ENCODE data around the gene PARVB.

The PARVB gene

DNA sequence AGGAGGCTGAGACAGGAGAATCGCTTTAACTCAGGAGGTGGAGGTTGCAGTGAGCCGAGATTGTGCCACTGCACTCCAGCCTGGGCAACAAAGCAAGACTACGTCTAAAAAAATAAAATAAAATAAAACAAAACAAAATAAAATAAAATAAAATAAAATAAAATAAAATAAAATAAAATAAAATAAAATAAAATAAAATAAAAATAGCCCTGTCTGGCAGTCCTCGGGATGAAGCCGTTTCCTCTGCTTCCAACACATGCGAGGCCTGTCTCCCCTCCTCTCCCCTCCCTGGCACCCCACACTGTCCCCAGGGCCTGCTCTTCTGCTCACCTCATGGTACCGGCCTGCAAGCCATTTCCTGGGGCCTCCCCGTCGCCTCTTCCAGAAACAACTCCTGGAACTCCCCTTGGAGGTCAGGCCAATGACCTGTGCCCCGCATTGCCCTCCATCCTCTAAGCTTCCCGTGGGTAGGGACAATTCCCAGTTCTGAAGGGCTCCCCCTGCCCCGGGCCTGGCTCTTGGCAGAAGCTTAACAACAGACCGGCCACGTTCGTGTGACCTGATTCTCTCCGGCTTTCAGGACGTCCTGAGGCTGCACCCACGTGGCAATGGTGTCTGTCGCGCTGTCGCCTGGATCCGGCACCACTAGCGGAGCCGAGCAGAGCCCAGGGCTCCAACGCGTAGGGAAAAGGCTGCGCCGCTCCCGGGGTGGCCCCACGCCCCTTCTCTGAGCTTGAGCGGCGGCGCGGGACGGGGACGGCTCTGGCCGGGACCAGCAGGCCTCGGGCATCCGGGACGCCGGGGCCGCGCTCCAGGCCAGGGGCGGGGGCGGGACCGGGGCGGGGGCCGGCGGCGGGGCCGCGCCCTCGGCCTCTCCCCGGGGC lies 456 bp upstream of the PARVB start (continued):
- TF ChIP-seq, protein P1, sequence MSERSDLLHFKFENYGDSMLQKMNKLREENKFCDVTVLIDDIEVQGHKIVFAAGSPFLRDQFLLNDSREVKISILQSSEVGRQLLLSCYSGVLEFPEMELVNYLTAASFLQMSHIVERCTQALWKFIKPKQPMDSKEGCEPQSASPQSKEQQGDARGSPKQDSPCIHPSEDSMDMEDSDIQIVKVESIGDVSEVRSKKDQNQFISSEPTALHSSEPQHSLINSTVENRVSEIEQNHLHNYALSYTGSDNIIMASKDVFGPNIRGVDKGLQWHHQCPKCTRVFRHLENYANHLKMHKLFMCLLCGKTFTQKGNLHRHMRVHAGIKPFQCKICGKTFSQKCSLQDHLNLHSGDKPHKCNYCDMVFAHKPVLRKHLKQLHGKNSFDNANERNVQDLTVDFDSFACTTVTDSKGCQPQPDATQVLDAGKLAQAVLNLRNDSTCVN (tag by site-specific recombination; optimal IDR thresholded peaks at IDR 0.05), result peak; percentile 55

DNA sequence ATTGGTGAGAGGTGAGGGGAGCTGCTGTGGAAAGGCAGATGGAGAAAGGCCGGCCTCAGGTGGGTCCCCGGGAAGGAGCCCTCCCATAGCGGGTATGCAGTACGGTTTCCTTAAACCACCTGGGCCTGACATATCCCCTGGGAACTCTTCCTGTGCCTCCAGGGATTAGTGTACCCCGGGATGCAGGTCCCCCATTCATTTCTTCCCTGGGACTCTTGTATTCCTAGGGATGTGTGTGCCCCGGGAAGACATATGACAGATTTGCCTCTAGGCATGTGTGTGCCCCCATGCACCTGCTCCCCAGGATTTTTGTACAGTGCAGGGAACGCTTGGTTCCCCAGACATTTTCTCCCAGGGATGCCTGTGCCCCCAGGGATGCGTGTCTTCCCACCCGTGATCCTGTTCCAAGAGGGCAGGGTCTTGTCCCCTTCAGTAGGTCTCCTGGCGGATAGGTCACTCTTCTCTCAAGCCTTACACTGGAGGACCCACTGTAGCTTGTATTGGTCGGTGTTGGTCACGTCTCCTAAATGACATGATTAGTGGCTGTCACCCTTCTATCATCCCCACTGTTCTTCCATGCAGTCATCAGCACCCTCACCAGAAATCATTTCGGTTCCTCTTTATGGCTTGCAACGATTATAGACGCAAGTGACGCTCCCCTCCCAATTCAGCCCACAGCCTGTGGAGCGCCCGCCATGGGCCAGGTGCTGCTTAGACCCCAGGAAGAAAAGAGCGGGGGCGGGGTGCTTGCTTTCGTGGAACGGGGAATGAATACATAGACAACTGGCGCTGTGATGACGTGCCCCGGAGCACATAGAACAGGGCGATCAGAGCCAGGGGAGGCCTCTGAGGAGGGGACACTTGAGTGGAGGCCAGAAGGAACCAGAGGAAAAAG lies 1.3 kb downstream of the PARVB start:
- H3K27ac ChIP-seq (ENCODE audit: extremely low read depth, low read depth, low read length), result no peak overlapping the region
- no peaks in the 10 kb centered on the region for H3K9me3 ChIP-seq (ENCODE audit: control insufficient read depth, insufficient read depth, low read depth, low read length)
- H3K4me1 ChIP-seq (ENCODE audit: control insufficient read depth, insufficient read depth, low read length), result peaks cover 8% of the 10 kb centered on the region
- no peak for TF ChIP-seq TRIM28 (IDR thresholded peaks at IDR 0.05; ENCODE audit: borderline replicate concordance, low read length)
- TF ChIP-seq ZNF433 (tag by site-specific recombination; IDR thresholded peaks at IDR 0.05; ENCODE audit: low read depth), result no peak
- no peak for TF ChIP-seq ZFHX2 (tag by site-specific recombination; conservative IDR thresholded peaks at IDR 0.05)
- no peak for TF ChIP-seq ZNF660 (tag by site-specific recombination; IDR thresholded peaks at IDR 0.05)
- TF ChIP-seq ZNF785 (tag by site-specific recombination; IDR thresholded peaks at IDR 0.05), result no peak
- no peak for TF ChIP-seq ZNF658 (tag by site-specific recombination; IDR thresholded peaks at IDR 0.05)
- TF ChIP-seq GLI2 (tag by site-specific recombination; IDR thresholded peaks at IDR 0.05; ENCODE audit: borderline replicate concordance, low read depth), result no peak
- TF ChIP-seq HOXA7 (CRISPR knock-in tag; IDR thresholded peaks at IDR 0.05; ENCODE audit: borderline replicate concordance), result no peak
- H3K36me3 ChIP-seq (ENCODE audit: control insufficient read depth in 2 of 2, insufficient read depth in 1 of 2, low read length in 2 of 2), result no peaks in the 10 kb centered on the region
- ChIA-PET CTCF (interaction anchor here (0.6 kb wide), 1 partner anchor 21 kb away, joined by 3 read pairs; no protein-coding TSS in a partner anchor), POLR2A (no interaction called here)
- H3K4me3 ChIP-seq (ENCODE audit: low read depth, low read length), result no peak overlapping the region

DNA sequence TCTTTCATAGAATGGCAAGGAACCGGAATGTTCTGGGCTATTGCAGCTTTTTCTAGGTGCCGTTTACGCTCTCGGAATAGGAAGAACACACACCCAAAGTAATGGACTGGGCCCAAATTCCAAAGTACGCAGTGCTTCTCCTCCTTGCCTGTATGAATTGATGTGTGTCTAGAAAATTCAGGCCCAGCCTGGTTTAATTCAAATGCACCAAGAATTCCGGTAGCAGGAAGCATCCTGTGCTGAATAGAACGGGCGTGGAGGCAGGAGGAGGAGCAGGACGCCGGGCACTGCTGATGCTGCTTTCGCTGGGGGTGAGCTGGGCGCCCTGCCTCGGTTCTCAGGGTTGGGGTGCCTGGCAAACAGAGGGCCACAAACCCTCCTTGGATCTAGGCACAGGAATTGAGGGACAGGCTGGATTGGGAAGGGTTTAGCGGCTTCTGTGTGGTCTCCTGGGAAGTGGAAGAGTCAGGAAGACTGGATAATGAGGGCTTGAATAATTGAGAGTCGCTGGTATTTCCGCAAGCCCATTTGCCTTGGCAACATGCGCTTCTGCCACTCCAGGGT lies 2.0 kb downstream of the PARVB start:
- Histone ChIP-seq H3K9me3 (ENCODE audit: control insufficient read depth, insufficient read depth, low read depth, low read length) (no peaks in the 10 kb centered on the region), H3K36me3 (ENCODE audit: control insufficient read depth in 2 of 2, insufficient read depth in 1 of 2, low read length in 2 of 2) (no peaks in the 10 kb centered on the region), H3K4me1 (ENCODE audit: control insufficient read depth, insufficient read depth, low read length) (peaks cover 8% of the 10 kb centered on the region), H3K27ac (ENCODE audit: extremely low read depth, low read depth, low read length) (no peak overlapping the region), H3K4me3 (ENCODE audit: low read depth, low read length) (no peak overlapping the region)
- ChIA-PET POLR2A (no interaction called here), CTCF (interaction anchor here (0.6 kb wide), 1 partner anchor 21 kb away, joined by 3 read pairs; no protein-coding TSS in a partner anchor)
- TF ChIP-seq ZNF157 (tag by site-specific recombination; IDR thresholded peaks at IDR 0.05) (no peak), BCL11B (tag by site-specific recombination; IDR thresholded peaks at IDR 0.05; ENCODE audit: low read depth) (no peak), ZEB2 (tag by site-specific recombination; IDR thresholded peaks at IDR 0.05) (no peak), GLIS2 (tag by site-specific recombination; IDR thresholded peaks at IDR 0.05) (no peak), ZNF23 (tag by site-specific recombination; IDR thresholded peaks at IDR 0.05; ENCODE audit: borderline replicate concordance) (no peak), ZNF292 (tag by site-specific recombination; IDR thresholded peaks at IDR 0.05; ENCODE audit: borderline replicate concordance, low read depth) (no peak), FEZF1 (tag by site-specific recombination; IDR thresholded peaks at IDR 0.05) (no peak), KLF10 (tag by site-specific recombination; IDR thresholded peaks at IDR 0.05) (no peak), KLF7 (tag by site-specific recombination; IDR thresholded peaks at IDR 0.05; ENCODE audit: borderline replicate concordance) (no peak)
- TF ChIP-seq, protein P2, sequence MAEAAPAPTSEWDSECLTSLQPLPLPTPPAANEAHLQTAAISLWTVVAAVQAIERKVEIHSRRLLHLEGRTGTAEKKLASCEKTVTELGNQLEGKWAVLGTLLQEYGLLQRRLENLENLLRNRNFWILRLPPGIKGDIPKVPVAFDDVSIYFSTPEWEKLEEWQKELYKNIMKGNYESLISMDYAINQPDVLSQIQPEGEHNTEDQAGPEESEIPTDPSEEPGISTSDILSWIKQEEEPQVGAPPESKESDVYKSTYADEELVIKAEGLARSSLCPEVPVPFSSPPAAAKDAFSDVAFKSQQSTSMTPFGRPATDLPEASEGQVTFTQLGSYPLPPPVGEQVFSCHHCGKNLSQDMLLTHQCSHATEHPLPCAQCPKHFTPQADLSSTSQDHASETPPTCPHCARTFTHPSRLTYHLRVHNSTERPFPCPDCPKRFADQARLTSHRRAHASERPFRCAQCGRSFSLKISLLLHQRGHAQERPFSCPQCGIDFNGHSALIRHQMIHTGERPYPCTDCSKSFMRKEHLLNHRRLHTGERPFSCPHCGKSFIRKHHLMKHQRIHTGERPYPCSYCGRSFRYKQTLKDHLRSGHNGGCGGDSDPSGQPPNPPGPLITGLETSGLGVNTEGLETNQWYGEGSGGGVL (tag by site-specific recombination; IDR thresholded peaks at IDR 0.05), result no peak
- TF ChIP-seq, protein P3, sequence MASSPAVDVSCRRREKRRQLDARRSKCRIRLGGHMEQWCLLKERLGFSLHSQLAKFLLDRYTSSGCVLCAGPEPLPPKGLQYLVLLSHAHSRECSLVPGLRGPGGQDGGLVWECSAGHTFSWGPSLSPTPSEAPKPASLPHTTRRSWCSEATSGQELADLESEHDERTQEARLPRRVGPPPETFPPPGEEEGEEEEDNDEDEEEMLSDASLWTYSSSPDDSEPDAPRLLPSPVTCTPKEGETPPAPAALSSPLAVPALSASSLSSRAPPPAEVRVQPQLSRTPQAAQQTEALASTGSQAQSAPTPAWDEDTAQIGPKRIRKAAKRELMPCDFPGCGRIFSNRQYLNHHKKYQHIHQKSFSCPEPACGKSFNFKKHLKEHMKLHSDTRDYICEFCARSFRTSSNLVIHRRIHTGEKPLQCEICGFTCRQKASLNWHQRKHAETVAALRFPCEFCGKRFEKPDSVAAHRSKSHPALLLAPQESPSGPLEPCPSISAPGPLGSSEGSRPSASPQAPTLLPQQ (tag by site-specific recombination; IDR thresholded peaks at IDR 0.05), result no peak
- TF ChIP-seq, protein P4, sequence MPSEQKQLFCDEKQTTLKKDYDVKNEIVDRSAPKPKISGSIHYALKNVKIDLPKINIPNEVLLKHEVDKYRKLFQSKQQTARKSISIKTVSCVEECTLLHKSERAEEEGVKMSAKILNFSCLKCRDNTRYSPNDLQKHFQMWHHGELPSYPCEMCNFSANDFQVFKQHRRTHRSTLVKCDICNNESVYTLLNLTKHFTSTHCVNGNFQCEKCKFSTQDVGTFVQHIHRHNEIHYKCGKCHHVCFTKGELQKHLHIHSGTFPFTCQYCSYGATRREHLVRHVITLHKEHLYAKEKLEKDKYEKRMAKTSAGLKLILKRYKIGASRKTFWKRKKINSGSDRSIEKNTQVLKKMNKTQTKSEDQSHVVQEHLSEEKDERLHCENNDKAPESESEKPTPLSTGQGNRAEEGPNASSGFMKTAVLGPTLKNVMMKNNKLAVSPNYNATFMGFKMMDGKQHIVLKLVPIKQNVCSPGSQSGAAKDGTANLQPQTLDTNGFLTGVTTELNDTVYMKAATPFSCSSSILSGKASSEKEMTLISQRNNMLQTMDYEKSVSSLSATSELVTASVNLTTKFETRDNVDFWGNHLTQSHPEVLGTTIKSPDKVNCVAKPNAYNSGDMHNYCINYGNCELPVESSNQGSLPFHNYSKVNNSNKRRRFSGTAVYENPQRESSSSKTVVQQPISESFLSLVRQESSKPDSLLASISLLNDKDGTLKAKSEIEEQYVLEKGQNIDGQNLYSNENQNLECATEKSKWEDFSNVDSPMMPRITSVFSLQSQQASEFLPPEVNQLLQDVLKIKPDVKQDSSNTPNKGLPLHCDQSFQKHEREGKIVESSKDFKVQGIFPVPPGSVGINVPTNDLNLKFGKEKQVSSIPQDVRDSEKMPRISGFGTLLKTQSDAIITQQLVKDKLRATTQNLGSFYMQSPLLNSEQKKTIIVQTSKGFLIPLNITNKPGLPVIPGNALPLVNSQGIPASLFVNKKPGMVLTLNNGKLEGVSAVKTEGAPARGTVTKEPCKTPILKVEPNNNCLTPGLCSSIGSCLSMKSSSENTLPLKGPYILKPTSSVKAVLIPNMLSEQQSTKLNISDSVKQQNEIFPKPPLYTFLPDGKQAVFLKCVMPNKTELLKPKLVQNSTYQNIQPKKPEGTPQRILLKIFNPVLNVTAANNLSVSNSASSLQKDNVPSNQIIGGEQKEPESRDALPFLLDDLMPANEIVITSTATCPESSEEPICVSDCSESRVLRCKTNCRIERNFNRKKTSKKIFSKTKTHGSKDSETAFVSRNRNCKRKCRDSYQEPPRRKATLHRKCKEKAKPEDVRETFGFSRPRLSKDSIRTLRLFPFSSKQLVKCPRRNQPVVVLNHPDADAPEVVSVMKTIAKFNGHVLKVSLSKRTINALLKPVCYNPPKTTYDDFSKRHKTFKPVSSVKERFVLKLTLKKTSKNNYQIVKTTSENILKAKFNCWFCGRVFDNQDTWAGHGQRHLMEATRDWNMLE (tag by site-specific recombination; conservative IDR thresholded peaks at IDR 0.05; ENCODE audit: low read depth), result no peak

Measured in HEK293 (cell line).